Activated naive CD4-positive, alpha-beta T cell treated with anti-CD3 and anti-CD28 coated beads, Interleukin-2, amount 50 U/mL, for 24 hours (primary cell): Measurements from ENCODE around the gene PPID.
"Not testable (repeated sequence)": the region's sequence is repeated elsewhere in the genome, so short reads cannot be mapped to it uniquely, and the experiment has no call there.

Experiments used
- H3K27ac Mint-ChIP-seq: one replicate; pipeline ENCODE4 v1.8.0; 2021; ENCODE audit warnings: mild to moderate bottlenecking, mixed read lengths
- H3K27me3 Mint-ChIP-seq: one replicate; pipeline ENCODE4 v1.8.0; 2021; ENCODE audit warnings: mixed read lengths
- H3K36me3 Mint-ChIP-seq: one replicate; pipeline ENCODE4 v1.8.0; 2021; ENCODE audit warnings: mixed read lengths
- H3K4me1 Mint-ChIP-seq: one replicate; pipeline ENCODE4 v1.8.0; 2021; ENCODE audit warnings: mixed read lengths
- H3K4me3 Mint-ChIP-seq: one replicate; pipeline ENCODE4 v1.8.0; 2021; ENCODE audit warnings: mild to moderate bottlenecking, mixed read lengths
- H3K9me3 Mint-ChIP-seq: one replicate; pipeline ENCODE4 v1.8.0; 2021; ENCODE audit warnings: mixed read lengths

Gene PPID

DNA sequence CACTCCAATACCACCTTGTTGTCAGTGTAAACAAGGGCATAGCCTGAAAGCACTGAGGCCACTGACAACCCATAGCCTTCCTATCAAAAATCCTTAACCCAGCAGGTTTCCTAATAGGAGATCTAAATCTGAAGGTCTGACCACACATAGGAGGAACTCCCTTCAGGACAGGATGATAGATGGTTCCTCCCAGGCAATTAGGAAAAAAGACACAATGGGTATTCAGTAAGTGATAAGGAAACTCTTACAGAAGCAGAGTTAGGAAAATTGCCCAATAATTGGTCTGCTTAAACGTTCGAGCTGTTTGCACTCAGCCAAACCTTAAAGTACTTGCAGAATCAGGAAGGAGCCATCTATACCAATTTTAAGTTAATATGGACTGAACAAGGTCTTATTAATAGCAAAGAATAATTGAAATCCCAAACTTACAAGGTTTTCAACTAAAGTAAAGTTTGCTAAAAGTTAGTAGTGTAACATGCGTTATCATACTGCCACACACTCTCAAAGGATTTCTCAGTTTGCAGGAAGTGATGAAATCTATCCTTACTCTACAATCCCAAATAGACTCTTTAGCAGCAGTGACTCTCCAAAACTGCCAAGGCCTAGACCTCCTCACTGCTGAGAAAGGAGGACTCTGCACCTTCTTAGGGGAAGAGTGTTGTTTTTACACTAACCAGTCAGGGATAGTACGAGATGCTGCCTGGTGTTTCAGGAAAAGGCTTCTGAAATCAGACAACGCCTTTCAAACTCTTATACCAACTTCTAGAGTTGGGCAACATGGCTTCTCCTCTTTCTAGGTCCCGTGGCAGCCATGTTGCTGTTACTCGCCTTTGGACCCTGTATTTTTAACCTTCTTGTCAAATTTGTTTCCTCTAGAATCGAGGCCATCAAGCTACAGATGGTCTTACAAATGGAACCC lies 59.2 kb downstream of the PPID start:
- H3K36me3 Mint-ChIP-seq, H3K4me1 Mint-ChIP-seq, H3K27ac Mint-ChIP-seq, H3K27me3 Mint-ChIP-seq, H3K9me3 Mint-ChIP-seq, H3K4me3 Mint-ChIP-seq: not testable (repeated sequence)

DNA sequence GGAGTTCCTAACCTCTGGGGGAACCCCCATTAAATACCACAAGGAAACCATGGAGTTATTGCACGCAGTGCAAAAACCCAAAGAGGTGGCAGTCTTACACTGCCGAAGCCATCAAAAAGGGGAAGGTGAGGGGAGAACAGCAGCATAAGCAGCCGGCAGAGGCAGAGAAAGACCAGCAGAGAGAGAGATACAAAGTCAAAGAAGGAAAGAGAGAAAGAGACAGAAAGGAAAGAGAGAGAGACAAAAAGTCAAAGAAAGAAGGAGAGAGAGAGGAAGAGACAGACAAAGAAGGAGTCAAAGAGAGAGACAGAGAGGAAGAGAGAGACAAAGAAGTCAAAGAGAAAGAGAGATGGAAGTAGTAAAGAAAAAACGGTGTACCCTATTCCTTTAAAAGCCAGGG lies 59.9 kb downstream of the PPID start:
- not testable (repeated sequence) for H3K27me3 Mint-ChIP-seq, H3K4me1 Mint-ChIP-seq, H3K9me3 Mint-ChIP-seq, H3K36me3 Mint-ChIP-seq, H3K4me3 Mint-ChIP-seq, H3K27ac Mint-ChIP-seq
